ENCODE results near the gene GRM4. TPM values are rescaled to one million over a fixed set of nuclear protein-coding genes. Genes with fewer than 3 reads are reported as not detected.

The GRM4 gene
- total RNA-seq, 1 donor from 2014 or later: not detected

- no peak for DNase-seq (ENCODE audit: low read depth in 2 of 2)
Measured at GRCh38 chr6:34143196-34143883, 2.5 kb downstream of the GRM4 start.

GRCh38 chr6:34142061-34142998 lies 3.6 kb downstream of the GRM4 start:
- no peak for DNase-seq (ENCODE audit: low read depth in 2 of 2)

GRCh38 chr6:34140075-34140474 lies 5.8 kb downstream of the GRM4 start:
- no peak for DNase-seq (ENCODE audit: low read depth in 2 of 2)

- no peak for DNase-seq (ENCODE audit: low read depth in 2 of 2)
Measured at GRCh38 chr6:34138914-34139510, 6.9 kb downstream of the GRM4 start.

GRCh38 chr6:34138191-34138590 lies 7.7 kb downstream of the GRM4 start:
- no peak for DNase-seq (ENCODE audit: low read depth in 2 of 2)

GRCh38 chr6:34135541-34135940 lies 10.3 kb downstream of the GRM4 start:
- DNase-seq (ENCODE audit: low read depth in 2 of 2): no peak

GRCh38 chr6:34132486-34133185 lies 13.3 kb downstream of the GRM4 start:
- peak; percentile 38 to 57 for DNase-seq (ENCODE audit: low read depth in 2 of 2)

- DNase-seq (ENCODE audit: low read depth in 2 of 2): no peak
Measured at GRCh38 chr6:34131326-34132290, 14.3 kb downstream of the GRM4 start.

GRCh38 chr6:34130862-34131261 lies 15.0 kb downstream of the GRM4 start:
- no peak for DNase-seq (ENCODE audit: low read depth in 2 of 2)

- peak in 1 of 2 donors; percentile 20 for DNase-seq (ENCODE audit: low read depth in 2 of 2)
Measured at GRCh38 chr6:34129753-34130152, 16.1 kb downstream of the GRM4 start.

- DNase-seq (ENCODE audit: low read depth in 2 of 2): no peak
Measured at GRCh38 chr6:34128045-34128444, 17.8 kb downstream of the GRM4 start.

- no peak for DNase-seq (ENCODE audit: low read depth in 2 of 2)
Measured at GRCh38 chr6:34126419-34126818, 19.5 kb downstream of the GRM4 start.

- DNase-seq (ENCODE audit: low read depth in 2 of 2): no peak
Measured at GRCh38 chr6:34125939-34126338, 19.9 kb downstream of the GRM4 start.

- no peak for DNase-seq (ENCODE audit: low read depth in 2 of 2)
Measured at GRCh38 chr6:34120953-34121675, 24.8 kb downstream of the GRM4 start.

- no peak for DNase-seq (ENCODE audit: low read depth in 2 of 2)
Measured at GRCh38 chr6:34115915-34116314, 30.0 kb downstream of the GRM4 start.

- DNase-seq (ENCODE audit: low read depth in 2 of 2): peak; percentile 23 to 42
Measured at GRCh38 chr6:34115403-34115795, 30.5 kb downstream of the GRM4 start.

- no peak for DNase-seq (ENCODE audit: low read depth in 2 of 2)
Measured at GRCh38 chr6:34114695-34115402, 31.0 kb downstream of the GRM4 start.

- DNase-seq (ENCODE audit: low read depth in 2 of 2): no peak
Measured at GRCh38 chr6:34113532-34113931, 32.4 kb downstream of the GRM4 start.

- no peak for DNase-seq (ENCODE audit: low read depth in 2 of 2)
Measured at GRCh38 chr6:34112126-34112525, 33.8 kb downstream of the GRM4 start.
